A549 (cell line): ENCODE results near the gene LRRC7. TPM values are rescaled to one million over a fixed set of nuclear protein-coding genes. Genes with fewer than 3 reads are reported as not detected.

ENCODE experiments used
- ATAC-seq, 2 experiments: fragments of 200-7000 bp in 1 of 2; fragments of >200 bp in 1 of 2; cut with Nextera tagmentation in 1 of 2; cut with Tn5 transposase in 1 of 2; 3 replicates each; pipeline versions ENCODE4 v1.8.0 to v1.9.1; 2018 to 2020; ENCODE audit warnings: mild to moderate bottlenecking in 1 of 2, moderate library complexity in 1 of 2
- CTCF ChIA-PET: fragments of 300-600 bp; sonication (Branson Sonifier 250); formaldehyde crosslinking; extraction: SDS; loops from one replicate; lab custom pipeline; 2021; ENCODE audit warnings: antibody characterized with exemption, inconsistent platforms; lab: Yijun Ruan, JAX
- POLR2A ChIA-PET: fragments of 350-600 bp; formaldehyde crosslinking; extraction: SDS; loops from one replicate; lab custom pipeline; 2021; ENCODE audit warnings: antibody characterized with exemption, inconsistent platforms; lab: Yijun Ruan, JAX
- DNase-seq, 2 experiments: peaks; one replicate each; pipeline versions ENCODE4 v3.0.0 to v3.0.0-alpha.2; 2011 to 2016; ENCODE audit warnings: low read depth in 1 of 2, low spot score in 1 of 2
- FAIRE-seq: peaks from 2 replicates; lab custom pipeline; 2011; peaks lifted over from hg19 to GRCh38; lab: Jason Lieb, UNC
- H3K27ac ChIP-seq, 2 experiments: fragments of >200 bp; sonication (Bioruptor Twin); formaldehyde crosslinking; 3 replicates each; pipeline ENCODE4 v1.5.1; 2016 to 2017
- H3K4me1 ChIP-seq: fragments of >200 bp; sonication (Bioruptor Twin); formaldehyde crosslinking; 3 replicates; pipeline ENCODE4 v1.6.1; 2016
- H3K4me2 ChIP-seq: fragments of >200 bp; sonication (Bioruptor Twin); formaldehyde crosslinking; 3 replicates; pipeline ENCODE4 v1.6.1; 2016
- H3K4me3 ChIP-seq: fragments of >200 bp; sonication (Bioruptor Twin); formaldehyde crosslinking; 3 replicates; pipeline ENCODE4 v1.5.1; 2016
- H3K9me3 ChIP-seq: fragments of >200 bp; sonication (Bioruptor Twin); formaldehyde crosslinking; 3 replicates; pipeline ENCODE4 v1.6.1; 2016
- CEBPB ChIP-seq, 2 experiments: fragments of >200 bp in 1 of 2; sonication (Bioruptor Twin) in 1 of 2; formaldehyde crosslinking in 1 of 2; IDR thresholded peaks; 2 replicates each; pipeline ENCODE4 v1.6.1; 2012 to 2016
- EHF ChIP-seq: fragments of 250-450 bp; sonication (Bioruptor Pico); IDR thresholded peaks from 2 replicates; pipeline ENCODE4 v1.5.0; 2020; ENCODE audit warnings: mild to moderate bottlenecking
- ESRRA ChIP-seq: fragments of 150-350 bp; IDR thresholded peaks from 2 replicates; pipeline ENCODE4 v1.6.1; 2014; ENCODE audit warnings: mild to moderate bottlenecking, low read length, borderline replicate concordance
- FOXS1 ChIP-seq: fragments of 250-450 bp; sonication (Bioruptor Pico); IDR thresholded peaks from 2 replicates; pipeline ENCODE4 v1.5.0; 2020; ENCODE audit warnings: mild to moderate bottlenecking, moderate library complexity
- HDAC2 ChIP-seq: fragments of 200-600 bp; sonication (generic); IDR thresholded peaks from 2 replicates; pipeline ENCODE4 v1.6.1; 2016
- HOXA7 ChIP-seq: fragments of 250-450 bp; sonication (Bioruptor Pico); IDR thresholded peaks from 2 replicates; pipeline ENCODE4 v1.5.0; 2020; ENCODE audit warnings: mild to moderate bottlenecking, moderate library complexity
- JUN ChIP-seq, 2 experiments: fragments of >200 bp; sonication (Bioruptor Twin); formaldehyde crosslinking; IDR thresholded peaks; 2 replicates in 1 of 2; 3 replicates in 1 of 2; pipeline ENCODE4 v1.6.1; 2016 to 2017
- JUNB ChIP-seq: fragments of >200 bp; sonication (Bioruptor Twin); formaldehyde crosslinking; IDR thresholded peaks from 2 replicates; pipeline ENCODE4 v1.6.1; 2016
- KDM5A ChIP-seq: fragments of 200-600 bp; sonication (generic); IDR thresholded peaks from 2 replicates; pipeline ENCODE4 v1.6.1; 2016; ENCODE audit warnings: antibody characterized with exemption, mild to moderate bottlenecking
- NPAS2 ChIP-seq: fragments of 250-450 bp; sonication (Bioruptor Pico); IDR thresholded peaks from 2 replicates; pipeline ENCODE4 v1.8.0; 2022; ENCODE audit warnings: mild to moderate bottlenecking, moderate library complexity, borderline replicate concordance
- NR3C1 ChIP-seq: fragments of >200 bp; sonication (Bioruptor Twin); formaldehyde crosslinking; IDR thresholded peaks from 3 replicates; pipeline ENCODE4 v1.6.1; 2017
- RAD21 ChIP-seq, 2 experiments: fragments of >200 bp in 1 of 2; sonication (Bioruptor Twin) in 1 of 2; formaldehyde crosslinking in 1 of 2; IDR thresholded peaks in 1 of 2; conservative IDR thresholded peaks in 1 of 2; 2 replicates in 1 of 2; 3 replicates in 1 of 2; pipeline ENCODE4 v1.6.1; 2012 to 2018; ENCODE audit warnings: inconsistent platforms in 1 of 2
- SMC3 ChIP-seq: fragments of >200 bp; sonication (Bioruptor Twin); formaldehyde crosslinking; IDR thresholded peaks from 3 replicates; pipeline ENCODE4 v1.6.1; 2018; ENCODE audit warnings: inconsistent platforms
- TFCP2L1 ChIP-seq: fragments of 250-450 bp; sonication (Bioruptor Pico); IDR thresholded peaks from 2 replicates; pipeline ENCODE4 v1.5.0; 2021; ENCODE audit warnings: mild to moderate bottlenecking
- ZFP36 ChIP-seq: fragments of 450-650 bp; IDR thresholded peaks from 2 replicates; pipeline ENCODE4 v1.6.1; 2014; ENCODE audit warnings: borderline replicate concordance; ENCODE audit not compliant: partially characterized antibody
- WGBS: methylation state at CpG from one replicate; pipeline ENCODE4 v1.1.6; 2017; ENCODE audit errors: missing lambda C conversion rate; 5-methylcytosine and 5-hydroxymethylcytosine counted together
- polyA plus RNA-seq, 4 experiments: library from polyadenylated mRNA; depleted of rRNA in 3 of 4; stranded (reverse); fragments of >200 nt; fragmentation: RNase III in 1 of 4; extraction: RNeasy Plus Mini Kit Qiagen cat#74134 plus additional on column Dnase treatment in 1 of 4; gene quantifications; 2 replicates in 3 of 4; 3 replicates in 1 of 4; pipeline ENCODE4 v1.2.3, GENCODE V29; 2011 to 2017
- TF ChIP-seq, protein P1 (sequence below): fragments of 450-650 bp; IDR thresholded peaks from 2 replicates; pipeline ENCODE4 v1.6.1; 2014; ENCODE audit warnings: antibody characterized with exemption
- TF ChIP-seq, protein P2 (sequence below): IDR thresholded peaks from 2 replicates; pipeline ENCODE4 v1.6.1; 2012
- TF ChIP-seq, protein P3 (sequence below): fragments of 200-600 bp; sonication (generic); IDR thresholded peaks from 2 replicates; pipeline ENCODE4 v1.6.1; 2016; ENCODE audit warnings: antibody characterized with exemption, mild to moderate bottlenecking, moderate library complexity
- TF ChIP-seq, protein P4 (sequence below): fragments of >200 bp; sonication (Bioruptor Twin); formaldehyde crosslinking; IDR thresholded peaks from 3 replicates; pipeline ENCODE4 v1.6.1; 2016
- TF ChIP-seq, protein P5 (sequence below): fragments of 150-350 bp; IDR thresholded peaks from 2 replicates; pipeline ENCODE4 v1.6.1; 2014; ENCODE audit warnings: low read depth, mild to moderate bottlenecking, low read length
- TF ChIP-seq, protein P6 (sequence below): fragments of >200 bp; sonication (Bioruptor Twin); formaldehyde crosslinking; IDR thresholded peaks from 3 replicates; pipeline ENCODE4 v1.5.1; 2016

Gene LRRC7
- polyA plus RNA-seq, 2 of the 4 experiments (the other 2 are of a cell fraction) = not detected

DNA sequence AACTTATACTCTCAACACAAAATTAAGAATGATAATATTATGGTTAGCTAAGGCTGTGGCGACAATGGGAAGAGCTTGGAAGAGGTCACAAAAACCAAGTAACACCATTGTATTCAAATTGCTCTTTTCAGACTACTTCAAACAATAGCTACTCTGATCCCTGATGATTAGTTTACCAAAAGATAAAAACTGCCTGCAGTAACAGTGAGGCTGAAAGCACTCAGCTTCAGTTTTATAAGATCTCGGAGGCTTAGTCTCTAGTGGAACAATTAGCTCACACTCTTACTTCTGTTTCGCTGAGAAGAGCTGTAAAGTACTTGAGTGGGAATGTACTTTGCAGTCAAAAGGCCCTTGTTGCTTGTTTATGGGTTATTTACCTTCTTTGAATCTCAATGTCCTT is 278.5 kb downstream of the LRRC7 start:
- CTCF ChIA-PET = no interaction called here
- POLR2A ChIA-PET = no interaction called here
- Histone ChIP-seq H3K4me3 (no peak overlapping the region), H3K4me1 (no peaks in the 10 kb centered on the region), H3K27ac (no peak overlapping the region), H3K9me3 (no peaks in the 10 kb centered on the region), H3K4me2 (no peak overlapping the region)
- ATAC-seq = no peak
- DNase-seq = no peak
- 0% methylated on average over 3 of the region's 3 CpGs for WGBS
- FAIRE-seq = no peak
- no peak for TF ChIP-seq KDM5A
- TF ChIP-seq ESRRA = no peak
- TF ChIP-seq NPAS2 (CRISPR knock-in tag) = no peak
- TF ChIP-seq SMC3 = no peak
- TF ChIP-seq JUNB = no peak
- TF ChIP-seq FOXS1 (CRISPR knock-in tag) = no peak
- TF ChIP-seq, protein P1, sequence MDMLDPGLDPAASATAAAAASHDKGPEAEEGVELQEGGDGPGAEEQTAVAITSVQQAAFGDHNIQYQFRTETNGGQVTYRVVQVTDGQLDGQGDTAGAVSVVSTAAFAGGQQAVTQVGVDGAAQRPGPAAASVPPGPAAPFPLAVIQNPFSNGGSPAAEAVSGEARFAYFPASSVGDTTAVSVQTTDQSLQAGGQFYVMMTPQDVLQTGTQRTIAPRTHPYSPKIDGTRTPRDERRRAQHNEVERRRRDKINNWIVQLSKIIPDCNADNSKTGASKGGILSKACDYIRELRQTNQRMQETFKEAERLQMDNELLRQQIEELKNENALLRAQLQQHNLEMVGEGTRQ = no peak
- TF ChIP-seq, protein P2, sequence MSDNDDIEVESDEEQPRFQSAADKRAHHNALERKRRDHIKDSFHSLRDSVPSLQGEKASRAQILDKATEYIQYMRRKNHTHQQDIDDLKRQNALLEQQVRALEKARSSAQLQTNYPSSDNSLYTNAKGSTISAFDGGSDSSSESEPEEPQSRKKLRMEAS = no peak
- no peak for TF ChIP-seq EHF (CRISPR knock-in tag)
- no peak for TF ChIP-seq NR3C1
- TF ChIP-seq, protein P3, sequence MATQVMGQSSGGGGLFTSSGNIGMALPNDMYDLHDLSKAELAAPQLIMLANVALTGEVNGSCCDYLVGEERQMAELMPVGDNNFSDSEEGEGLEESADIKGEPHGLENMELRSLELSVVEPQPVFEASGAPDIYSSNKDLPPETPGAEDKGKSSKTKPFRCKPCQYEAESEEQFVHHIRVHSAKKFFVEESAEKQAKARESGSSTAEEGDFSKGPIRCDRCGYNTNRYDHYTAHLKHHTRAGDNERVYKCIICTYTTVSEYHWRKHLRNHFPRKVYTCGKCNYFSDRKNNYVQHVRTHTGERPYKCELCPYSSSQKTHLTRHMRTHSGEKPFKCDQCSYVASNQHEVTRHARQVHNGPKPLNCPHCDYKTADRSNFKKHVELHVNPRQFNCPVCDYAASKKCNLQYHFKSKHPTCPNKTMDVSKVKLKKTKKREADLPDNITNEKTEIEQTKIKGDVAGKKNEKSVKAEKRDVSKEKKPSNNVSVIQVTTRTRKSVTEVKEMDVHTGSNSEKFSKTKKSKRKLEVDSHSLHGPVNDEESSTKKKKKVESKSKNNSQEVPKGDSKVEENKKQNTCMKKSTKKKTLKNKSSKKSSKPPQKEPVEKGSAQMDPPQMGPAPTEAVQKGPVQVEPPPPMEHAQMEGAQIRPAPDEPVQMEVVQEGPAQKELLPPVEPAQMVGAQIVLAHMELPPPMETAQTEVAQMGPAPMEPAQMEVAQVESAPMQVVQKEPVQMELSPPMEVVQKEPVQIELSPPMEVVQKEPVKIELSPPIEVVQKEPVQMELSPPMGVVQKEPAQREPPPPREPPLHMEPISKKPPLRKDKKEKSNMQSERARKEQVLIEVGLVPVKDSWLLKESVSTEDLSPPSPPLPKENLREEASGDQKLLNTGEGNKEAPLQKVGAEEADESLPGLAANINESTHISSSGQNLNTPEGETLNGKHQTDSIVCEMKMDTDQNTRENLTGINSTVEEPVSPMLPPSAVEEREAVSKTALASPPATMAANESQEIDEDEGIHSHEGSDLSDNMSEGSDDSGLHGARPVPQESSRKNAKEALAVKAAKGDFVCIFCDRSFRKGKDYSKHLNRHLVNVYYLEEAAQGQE = no peak
- no peak for TF ChIP-seq HOXA7 (CRISPR knock-in tag)
- no peak for TF ChIP-seq TFCP2L1
- TF ChIP-seq JUN (IDR thresholded peaks at IDR 0.05) = no peak
- TF ChIP-seq, protein P4, sequence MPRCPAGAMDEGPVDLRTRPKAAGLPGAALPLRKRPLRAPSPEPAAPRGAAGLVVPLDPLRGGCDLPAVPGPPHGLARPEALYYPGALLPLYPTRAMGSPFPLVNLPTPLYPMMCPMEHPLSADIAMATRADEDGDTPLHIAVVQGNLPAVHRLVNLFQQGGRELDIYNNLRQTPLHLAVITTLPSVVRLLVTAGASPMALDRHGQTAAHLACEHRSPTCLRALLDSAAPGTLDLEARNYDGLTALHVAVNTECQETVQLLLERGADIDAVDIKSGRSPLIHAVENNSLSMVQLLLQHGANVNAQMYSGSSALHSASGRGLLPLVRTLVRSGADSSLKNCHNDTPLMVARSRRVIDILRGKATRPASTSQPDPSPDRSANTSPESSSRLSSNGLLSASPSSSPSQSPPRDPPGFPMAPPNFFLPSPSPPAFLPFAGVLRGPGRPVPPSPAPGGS = no peak
- no peak for TF ChIP-seq RAD21 (conservative IDR thresholded peaks at IDR 0.05 in 1 of 2, IDR thresholded peaks at IDR 0.05 in 1 of 2)

DNA sequence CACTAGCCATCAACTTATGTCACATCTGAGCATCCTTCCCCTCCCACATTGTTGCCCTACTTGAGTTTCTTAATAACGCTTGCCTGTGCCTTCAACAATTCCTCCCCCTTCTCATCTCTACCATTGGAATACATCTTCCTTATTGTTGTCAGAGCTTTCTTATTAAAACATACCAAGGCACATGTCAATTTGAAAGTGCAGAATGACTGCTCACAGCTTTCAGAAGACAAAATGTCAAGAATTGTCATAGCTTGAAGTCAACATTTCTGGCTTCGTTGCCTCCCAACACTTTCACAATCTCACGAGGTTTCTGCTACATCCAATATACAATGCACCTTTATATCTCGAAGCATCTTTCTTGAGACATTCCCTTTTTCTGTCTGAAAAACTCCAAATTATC is 279.9 kb downstream of the LRRC7 start:
- H3K4me1 ChIP-seq = no peaks in the 10 kb centered on the region
- no peak overlapping the region for H3K4me3 ChIP-seq
- WGBS = 9% methylated on average over 4 of the region's 4 CpGs
- H3K27ac ChIP-seq = no peak overlapping the region
- FAIRE-seq (no peak), DNase-seq (no peak), ATAC-seq (no peak)
- no peak overlapping the region for H3K4me2 ChIP-seq
- ChIA-PET CTCF (no interaction called here), POLR2A (no interaction called here)
- TF ChIP-seq, protein P2 = no peak
- TF ChIP-seq, protein P5, sequence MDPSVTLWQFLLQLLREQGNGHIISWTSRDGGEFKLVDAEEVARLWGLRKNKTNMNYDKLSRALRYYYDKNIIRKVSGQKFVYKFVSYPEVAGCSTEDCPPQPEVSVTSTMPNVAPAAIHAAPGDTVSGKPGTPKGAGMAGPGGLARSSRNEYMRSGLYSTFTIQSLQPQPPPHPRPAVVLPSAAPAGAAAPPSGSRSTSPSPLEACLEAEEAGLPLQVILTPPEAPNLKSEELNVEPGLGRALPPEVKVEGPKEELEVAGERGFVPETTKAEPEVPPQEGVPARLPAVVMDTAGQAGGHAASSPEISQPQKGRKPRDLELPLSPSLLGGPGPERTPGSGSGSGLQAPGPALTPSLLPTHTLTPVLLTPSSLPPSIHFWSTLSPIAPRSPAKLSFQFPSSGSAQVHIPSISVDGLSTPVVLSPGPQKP = no peak
- TF ChIP-seq HDAC2 (no peak), CEBPB (IDR thresholded peaks at IDR 0.05) (no peak), ZFP36 (no peak)
- TF ChIP-seq, protein P6, sequence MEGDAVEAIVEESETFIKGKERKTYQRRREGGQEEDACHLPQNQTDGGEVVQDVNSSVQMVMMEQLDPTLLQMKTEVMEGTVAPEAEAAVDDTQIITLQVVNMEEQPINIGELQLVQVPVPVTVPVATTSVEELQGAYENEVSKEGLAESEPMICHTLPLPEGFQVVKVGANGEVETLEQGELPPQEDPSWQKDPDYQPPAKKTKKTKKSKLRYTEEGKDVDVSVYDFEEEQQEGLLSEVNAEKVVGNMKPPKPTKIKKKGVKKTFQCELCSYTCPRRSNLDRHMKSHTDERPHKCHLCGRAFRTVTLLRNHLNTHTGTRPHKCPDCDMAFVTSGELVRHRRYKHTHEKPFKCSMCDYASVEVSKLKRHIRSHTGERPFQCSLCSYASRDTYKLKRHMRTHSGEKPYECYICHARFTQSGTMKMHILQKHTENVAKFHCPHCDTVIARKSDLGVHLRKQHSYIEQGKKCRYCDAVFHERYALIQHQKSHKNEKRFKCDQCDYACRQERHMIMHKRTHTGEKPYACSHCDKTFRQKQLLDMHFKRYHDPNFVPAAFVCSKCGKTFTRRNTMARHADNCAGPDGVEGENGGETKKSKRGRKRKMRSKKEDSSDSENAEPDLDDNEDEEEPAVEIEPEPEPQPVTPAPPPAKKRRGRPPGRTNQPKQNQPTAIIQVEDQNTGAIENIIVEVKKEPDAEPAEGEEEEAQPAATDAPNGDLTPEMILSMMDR = no peak
- no peaks in the 10 kb centered on the region for H3K9me3 ChIP-seq
